GM19463 (cell line): ENCODE results near the gene GATAD2B.
"Not testable (repeated sequence)": the region's sequence is repeated elsewhere in the genome, so short reads cannot be mapped to it uniquely, and the experiment has no call there.

Experiments
- ATAC-seq: cut with Tn5 transposase; IDR thresholded peaks from one replicate; pipeline ENCODE4 v1.9.1; 2021; ENCODE audit warnings: mild to moderate bottlenecking, moderate library complexity; ENCODE audit not compliant: unreplicated experiment

Gene GATAD2B

DNA sequence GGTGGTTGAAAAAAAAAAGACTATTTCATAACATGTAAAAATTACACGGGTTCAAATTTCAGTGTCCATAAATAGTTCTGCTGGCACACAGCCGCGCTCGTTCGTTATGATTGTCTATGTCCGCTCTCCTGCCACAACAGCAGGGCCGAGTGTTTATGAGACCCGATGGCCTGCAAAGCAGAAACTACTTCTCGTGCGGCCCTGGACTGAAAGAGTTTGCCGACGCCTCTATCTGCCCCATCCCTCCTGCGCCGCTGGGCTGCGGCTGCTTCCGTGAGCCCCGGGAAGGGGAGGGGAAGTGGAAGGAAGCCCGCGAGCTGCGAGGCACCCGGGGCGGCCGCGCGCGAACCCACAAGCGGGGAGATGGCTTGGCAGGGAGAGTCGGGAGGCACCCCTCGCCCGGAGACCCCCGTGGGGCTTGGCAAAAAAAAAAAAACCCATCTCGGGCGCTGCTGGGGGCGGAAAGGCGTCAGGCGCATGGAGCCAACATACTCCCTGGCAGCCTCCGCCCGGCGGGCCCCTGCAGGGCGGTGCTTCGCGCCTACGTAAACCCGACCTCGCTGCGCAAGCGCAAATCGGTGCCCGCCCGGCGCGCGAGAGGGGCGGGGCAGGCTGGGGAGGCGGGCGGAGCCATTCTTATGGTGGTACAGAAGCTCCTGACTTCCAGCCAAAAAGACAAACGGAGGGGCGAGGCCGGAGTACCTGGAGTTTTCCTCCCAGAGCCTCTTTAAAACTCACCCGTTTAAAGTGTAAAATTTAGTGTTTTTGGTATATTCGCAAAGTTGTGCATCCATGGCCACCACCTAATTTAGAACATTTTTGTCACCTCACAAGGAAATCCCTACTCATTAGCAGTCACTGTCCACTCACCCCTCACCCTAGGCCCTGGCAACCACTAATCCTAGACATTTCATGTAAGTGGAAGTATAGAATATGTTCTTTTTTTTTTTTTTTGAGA, 139.3 kb downstream of the GATAD2B start:
- peak; percentile 86 for ATAC-seq

DNA sequence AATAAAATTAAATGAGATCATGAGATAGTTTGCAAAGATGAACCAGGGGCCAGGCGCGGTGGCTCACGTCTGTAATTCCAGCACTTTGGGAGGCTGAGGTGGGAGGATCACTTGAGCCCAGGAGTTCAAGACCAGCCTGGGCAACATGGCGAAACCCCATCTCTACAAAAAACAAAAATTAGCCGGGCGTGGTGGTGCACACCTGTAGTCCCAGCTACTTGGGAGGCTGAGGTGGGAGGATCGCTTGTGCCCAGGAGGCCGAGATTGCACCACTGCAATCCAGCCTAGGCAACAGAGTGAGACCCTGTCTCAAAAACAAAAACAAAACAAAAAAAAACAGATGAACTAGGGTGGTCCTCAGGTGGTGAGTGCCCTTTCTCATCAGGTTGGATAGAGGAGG, 140.1 kb downstream of the GATAD2B start:
- not testable (repeated sequence) for ATAC-seq

DNA sequence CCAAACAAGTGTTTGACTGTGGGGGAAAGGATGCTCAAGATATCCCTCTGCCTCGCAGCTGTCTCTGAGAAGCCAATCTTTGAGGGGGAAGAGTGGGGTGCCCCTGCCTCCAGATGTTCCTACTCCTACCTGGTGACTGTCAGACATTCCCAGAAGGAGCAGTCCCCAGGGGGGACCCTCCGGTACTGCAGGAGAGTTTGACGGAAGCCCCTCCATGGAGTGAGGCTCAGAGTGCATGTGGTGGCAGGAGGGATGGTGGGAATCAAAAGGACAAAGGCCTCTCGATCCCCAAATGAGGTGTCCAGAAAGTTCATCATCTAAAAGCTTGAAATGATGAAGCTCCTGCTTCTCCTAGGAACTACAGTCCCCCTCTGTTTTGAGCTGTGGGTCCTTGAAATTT, 142.2 kb downstream of the GATAD2B start:
- ATAC-seq: no peak

DNA sequence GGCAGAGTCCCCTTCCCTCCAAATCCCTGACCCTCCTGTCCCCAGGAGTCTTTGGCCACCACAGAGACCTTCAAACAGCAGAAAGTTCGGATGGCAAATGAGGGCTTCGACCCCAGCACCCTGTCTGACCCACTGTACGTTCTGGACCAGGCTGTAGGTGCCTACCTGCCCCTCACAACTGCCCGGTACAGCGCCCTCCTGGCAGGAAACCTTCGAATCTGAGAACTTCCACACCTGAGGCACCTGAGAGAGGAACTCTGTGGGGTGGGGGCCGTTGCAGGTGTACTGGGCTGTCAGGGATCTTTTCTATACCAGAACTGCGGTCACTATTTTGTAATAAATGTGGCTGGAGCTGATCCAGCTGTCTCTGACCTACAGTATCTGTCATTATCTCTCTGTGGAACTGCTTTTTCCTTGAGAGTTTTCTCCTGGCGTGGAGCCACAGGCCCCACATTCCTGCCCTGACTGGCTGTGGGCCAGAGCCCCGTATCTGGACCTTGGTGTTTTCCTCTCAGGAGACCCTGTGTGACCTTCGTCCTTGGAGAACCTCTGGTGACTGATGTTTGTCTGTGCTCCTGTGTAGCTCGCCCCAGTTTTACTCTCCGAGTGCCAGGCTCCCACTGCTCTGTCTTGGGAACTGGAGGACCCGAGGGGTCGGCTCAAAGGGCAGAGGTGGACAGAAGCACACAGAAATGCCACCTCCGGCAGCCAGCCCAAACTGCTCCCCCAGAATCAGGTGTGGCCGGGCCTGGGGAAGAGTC, 142.8 kb downstream of the GATAD2B start:
- no peak for ATAC-seq

DNA sequence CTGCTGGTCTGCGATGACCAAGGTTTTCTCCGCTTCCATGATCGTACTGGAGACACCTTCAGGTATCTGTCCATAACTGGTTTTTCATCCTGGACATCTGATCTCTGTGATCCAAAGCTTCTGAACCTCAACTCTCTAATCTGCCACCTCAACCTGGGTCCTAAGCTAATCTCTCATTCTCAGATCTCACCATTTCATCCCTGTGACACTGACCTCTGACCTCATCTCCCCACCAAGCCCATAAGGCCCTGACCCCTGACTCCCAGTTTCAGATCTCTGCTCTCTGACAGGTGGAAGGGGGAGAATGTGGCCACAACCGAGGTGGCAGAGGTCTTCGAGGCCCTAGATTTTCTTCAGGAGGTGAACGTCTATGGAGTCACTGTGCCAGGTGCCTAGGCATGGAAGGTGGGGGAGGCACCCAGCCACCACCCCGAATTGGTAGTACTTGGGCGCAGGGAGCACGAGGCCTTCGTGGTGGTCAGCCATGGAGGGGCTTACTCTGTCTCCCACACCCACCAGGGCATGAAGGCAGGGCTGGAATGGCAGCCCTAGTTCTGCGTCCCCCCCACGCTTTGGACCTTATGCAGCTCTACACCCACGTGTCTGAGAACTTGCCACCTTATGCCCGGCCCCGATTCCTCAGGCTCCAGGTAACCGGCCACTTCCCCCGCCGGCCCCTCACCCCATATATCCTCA, 143.8 kb downstream of the GATAD2B start:
- ATAC-seq: no peak

DNA sequence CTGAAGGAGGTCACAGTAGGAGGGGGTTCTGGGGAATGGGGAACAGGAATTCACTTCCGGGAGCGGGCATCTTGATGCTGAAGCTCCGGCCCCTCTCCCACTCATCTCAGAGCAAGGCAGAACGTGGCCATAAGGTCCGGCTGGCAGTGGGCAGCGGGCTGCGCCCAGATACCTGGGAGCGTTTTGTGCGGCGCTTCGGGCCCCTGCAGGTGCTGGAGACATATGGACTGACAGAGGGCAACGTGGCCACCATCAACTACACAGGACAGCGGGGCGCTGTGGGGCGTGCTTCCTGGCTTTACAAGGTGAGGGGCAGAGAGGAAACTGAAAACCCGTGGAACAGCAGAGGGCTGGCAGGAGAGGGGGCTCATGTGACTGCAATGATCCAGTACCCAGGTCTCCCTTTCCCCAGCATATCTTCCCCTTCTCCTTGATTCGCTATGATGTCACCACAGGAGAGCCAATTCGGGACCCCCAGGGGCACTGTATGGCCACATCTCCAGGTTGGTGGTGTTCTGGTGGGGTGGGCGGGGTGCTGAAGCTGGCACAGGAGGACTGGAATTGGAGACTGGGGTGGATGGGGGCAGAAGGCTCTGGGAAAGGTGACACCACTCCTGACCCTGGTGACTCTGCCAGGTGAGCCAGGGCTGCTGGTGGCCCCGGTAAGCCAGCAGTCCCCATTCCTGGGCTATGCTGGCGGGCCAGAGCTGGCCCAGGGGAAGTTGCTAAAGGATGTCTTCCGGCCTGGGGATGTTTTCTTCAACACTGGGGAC, 144.5 kb downstream of the GATAD2B start:
- no peak for ATAC-seq

DNA sequence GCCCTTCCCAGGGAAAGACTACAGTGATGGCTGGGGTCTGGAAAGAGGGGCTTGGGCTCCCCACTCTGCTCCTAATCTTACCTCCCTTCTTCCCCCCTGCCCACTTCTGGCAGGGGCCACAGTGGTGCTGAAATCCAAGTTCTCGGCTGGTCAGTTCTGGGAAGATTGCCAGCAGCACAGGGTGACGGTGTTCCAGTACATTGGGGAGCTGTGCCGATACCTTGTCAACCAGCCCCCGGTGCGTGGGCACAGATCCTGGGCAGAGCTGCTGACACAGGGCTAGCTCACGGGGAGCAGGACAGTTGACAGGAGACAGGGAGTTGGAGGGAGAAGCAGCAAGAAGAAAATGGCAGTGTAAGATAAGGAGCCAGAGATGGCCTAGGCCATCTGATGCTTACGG, 145.1 kb downstream of the GATAD2B start:
- ATAC-seq: no peak

DNA sequence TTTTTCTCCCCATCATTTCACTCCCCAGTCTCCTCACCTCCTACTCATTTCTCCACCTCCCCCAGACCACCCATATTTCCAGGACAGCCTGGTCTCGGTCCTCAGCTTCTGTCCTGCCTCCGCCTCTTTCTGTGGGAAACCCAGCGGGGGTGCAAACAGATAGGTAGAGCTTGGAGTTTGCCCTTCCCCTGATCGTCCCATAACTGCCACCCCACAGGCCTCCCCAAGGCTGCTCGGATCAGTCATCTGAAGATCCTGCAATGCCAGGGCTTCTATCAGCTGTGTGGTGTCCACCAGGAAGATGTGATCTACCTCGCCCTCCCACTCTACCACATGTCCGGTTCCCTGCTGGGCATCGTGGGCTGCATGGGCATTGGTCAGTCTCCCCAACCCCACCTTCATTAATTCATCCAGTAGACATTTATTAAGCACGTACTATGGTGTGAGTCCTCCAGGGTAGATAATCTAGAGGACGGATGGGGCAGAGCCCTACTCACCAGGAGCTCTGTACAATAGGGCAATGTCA, 145.9 kb downstream of the GATAD2B start:
- ATAC-seq: no peak

DNA sequence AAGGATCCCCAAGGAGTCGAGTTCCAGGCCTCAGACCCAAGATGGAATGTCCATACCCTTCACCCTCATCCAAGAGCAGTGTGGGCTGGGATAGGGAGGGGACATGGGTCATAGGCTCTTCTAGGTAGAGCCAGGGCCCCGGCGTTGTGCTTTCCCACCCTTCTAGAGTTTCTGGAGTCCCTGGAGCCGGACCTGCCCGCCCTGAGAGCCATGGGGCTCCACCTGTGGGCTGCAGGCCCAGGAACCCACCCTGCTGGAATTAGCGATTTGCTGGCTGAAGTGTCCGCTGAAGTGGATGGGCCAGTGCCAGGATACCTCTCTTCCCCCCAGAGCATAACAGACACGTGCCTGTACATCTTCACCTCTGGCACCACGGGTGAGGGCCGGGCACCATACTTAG, 146.4 kb downstream of the GATAD2B start:
- no peak for ATAC-seq

DNA sequence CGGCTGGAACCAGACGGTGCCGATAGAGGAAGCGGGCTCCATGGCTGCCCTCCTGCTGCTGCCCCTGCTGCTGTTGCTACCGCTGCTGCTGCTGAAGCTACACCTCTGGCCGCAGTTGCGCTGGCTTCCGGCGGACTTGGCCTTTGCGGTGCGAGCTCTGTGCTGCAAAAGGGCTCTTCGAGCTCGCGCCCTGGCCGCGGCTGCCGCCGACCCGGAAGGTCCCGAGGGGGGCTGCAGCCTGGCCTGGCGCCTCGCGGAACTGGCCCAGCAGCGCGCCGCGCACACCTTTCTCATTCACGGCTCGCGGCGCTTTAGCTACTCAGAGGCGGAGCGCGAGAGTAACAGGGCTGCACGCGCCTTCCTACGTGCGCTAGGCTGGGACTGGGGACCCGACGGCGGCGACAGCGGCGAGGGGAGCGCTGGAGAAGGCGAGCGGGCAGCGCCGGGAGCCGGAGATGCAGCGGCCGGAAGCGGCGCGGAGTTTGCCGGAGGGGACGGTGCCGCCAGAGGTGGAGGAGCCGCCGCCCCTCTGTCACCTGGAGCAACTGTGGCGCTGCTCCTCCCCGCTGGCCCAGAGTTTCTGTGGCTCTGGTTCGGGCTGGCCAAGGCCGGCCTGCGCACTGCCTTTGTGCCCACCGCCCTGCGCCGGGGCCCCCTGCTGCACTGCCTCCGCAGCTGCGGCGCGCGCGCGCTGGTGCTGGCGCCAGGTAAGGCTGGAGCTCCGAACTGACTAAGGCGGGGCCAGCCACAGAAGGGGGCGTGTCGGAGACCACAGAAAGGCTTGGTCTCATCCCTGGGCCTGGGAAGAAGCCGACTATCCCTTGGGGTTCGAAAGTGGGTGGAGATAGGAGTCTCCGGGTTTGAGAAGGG, 147.1 kb downstream of the GATAD2B start:
- ATAC-seq: peak; percentile 48

DNA sequence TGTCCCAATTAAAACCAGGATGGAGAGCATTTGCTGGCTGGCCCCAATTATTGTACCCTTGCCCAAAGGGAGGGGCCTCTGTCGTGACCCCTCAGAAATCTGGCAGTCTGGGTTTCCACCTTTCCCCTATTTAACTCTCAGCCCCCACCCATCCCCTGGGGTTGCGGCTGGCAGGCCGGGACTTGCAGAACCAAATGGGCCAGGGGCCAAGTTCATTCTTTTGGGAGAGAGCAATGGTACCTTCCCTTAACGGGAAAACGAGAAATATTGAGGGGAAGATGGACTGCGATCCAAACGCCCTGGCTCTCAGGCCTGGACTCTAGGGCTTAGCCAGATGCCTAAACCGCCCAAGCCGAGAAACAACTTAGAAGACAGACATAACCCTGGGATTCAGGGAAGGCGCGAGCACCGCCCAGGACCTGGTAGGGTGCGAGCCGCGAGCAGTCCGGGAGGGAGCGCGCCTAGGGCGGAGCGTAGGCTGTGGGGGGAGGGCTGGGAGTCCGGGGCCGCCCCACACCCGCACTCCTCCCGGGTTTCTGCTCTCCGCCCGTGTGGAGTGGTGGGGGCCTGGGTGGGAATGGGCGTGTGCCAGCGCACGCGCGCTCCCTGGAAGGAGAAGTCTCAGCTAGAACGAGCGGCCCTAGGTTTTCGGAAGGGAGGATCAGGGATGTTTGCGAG, 147.9 kb downstream of the GATAD2B start, which contains the start of gene SLC27A3:
Gene SLC27A3, plus strand, starts transcription at position 628 of the 678 bp plus-strand sequence. CDS start 91 bp downstream, outside the sequence.
- ATAC-seq: peak; percentile 20

DNA sequence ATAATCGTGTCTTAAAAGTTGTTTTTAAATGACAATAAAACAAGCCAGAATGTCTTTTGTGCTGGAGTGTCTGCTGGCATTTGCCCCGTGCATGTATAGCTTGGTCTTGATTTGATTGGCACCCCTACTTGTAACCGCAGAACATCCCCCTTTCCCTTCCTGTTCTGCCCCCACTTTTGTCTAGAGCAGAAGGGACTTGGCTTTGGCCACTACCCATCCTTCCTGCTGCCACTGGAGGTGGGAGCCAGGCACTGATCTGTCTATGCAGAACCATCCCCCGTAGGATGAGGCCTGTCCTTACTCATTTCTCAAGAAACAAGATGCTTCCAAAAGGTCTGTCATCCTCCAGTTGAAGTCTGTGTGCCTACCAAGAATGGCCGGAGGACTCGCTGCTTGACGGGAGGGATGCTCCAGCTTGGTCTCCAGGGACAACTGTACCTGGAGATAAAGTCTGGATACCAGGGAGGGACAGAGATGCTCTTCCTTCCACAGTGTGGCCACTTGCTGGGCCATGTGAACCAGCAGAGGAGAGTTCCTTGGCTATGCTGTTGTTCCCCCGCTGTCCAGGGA, 148.7 kb downstream of the GATAD2B start:
- ATAC-seq: no peak

DNA sequence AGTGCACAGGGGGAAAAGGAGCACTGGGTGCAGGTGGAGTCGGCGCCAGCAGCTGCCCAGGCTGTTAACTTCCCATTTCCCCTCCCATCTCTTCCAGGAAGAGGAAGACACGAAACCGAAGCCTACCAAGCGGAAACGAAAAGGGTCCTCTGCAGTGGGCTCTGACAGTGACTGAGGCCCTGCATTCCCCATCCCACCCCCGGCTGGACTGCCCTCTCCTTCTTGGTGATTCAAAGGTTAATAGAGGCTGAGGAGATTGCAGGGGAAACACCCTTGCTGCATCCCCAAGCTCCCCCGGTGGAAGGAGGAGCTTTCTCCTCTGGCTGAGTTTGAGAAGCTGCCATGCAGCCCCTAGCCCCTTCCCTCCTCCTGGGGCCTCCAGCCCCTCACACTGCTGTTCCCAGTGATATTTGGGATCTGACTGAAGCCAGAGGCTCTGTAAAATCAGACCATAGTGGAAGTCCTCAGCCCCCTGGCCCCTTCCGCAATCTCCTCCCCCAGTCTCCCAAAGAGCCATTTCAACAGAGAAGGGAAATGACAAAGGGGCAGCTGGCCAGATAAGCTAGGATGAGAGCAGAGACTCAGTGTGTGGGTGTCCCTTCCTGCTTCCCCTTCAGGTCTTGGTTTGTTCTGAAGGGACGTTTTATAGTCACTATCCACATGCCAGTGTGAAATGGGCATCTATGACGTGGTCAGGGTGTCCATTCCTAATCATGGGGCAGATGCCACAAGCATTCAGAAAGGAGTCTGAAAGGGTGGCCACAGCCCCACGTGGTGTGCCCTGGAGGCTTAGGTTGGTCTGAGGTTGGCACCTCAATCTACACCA, 149.5 kb downstream of the GATAD2B start:
- ATAC-seq: no peak

DNA sequence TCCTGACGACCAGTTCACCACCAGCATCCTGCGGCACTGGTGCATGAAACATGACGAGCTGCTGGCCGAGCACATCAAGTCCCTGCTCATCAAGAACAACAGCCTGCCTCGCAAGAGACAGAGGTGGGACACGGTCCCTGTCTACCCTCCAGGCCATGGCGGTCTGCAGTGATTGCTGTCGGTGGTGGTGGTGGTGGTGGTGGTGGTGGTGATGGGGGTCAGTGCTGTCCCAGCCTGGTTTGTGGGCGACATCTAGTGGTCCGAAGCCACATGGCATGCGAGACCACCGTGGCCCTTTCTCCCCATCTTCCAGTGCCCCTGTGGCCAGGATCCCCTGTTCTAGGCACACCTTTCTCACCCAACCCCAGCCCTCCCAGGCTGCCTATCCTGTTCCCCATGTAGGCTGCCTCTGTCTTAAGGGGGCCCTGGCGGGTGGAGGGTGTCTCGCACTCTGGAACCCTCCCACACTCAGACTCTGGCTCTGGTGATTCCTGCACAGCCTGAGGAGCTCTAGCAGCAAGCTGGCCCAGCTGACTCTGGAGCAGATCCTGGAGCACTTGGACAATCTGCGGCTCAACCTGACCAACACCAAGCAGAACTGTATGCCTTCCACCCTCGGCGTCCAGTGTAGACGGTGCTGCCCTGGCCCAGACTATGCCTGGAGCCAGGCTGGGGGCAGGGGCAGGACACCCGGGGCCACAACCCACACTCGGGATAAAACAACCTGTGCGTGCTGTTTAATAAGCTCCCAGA, 150.8 kb downstream of the GATAD2B start:
- no peak for ATAC-seq

DNA sequence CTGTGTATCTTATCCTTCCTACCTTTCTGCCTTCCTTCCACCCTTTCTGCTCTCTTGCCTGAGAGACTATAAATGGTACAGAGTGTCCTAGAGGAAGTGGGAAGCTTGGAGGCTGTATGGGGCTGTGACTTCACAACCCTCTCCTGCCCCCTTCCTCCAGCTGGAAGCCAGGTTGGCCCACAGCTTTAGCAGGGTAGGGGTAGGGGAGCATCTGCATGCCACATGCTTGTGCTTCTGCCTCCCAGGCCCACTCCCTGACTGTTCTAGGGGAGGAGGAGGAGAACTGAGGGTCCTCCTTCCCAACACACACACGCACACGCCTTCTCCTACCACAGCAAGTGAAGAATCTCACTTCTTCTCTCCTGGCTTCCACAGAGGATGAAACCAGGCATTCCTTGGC, 151.5 kb downstream of the GATAD2B start:
- ATAC-seq: no peak

DNA sequence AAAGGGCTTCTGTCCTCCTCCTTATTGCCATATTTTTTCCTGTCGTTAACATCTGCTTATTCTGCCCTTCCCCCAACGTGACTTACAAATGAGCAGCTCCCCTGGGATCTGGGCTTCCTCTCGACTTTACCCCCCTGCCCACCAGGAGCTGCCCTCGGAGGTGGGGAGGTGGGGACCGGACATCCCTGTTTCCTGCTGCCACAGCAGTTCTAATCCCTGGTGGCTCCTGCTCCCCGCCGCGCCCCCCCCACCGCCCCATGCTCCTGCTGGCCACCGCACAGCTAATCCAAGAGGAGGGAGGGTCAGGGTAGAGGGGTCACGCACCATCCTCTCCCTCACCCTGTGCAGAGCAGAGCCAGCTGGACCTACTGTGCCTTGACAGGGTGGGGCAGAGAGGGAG, 152.0 kb downstream of the GATAD2B start:
- no peak for ATAC-seq

DNA sequence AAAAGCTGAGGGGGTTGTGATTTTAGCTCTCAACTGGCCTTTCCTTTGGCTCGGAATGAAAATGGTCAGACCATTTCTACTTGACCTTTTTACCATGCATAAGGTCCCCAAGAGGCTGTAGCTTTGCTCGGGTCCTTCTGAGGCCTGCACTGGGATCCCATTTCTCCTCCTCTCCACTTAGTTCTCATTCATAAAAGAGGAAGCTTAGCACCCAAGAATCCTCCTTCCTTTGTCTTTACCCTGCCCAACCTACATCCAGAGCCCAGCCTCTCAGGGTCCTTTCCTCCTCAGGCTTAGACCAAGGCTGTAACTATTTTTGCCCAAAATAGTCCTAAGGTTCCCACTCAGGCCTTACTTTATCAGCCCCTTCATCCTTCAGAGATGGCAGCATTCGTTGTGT, 153.6 kb downstream of the GATAD2B start:
- ATAC-seq: no peak
